Neural cell (in vitro differentiated cells): ENCODE results near the gene TGFBR3. TPM values are rescaled to one million over a fixed set of nuclear protein-coding genes. Genes with fewer than 3 reads are reported as not detected.

ENCODE experiments used
- H2AFZ ChIP-seq: fragments of 200-600, 300-800 bp; sonication (generic), shearing (Covaris generic); 2 replicates; pipeline ENCODE4 v1.6.0; 2014; ENCODE audit warnings: low read depth, mild to moderate bottlenecking, antibody characterized with exemption, low read length, moderate library complexity
- H3F3A ChIP-seq: fragments of 200-600 bp; shearing (Covaris generic); 2 replicates; pipeline ENCODE4 v1.6.1; 2016; ENCODE audit warnings: mild to moderate bottlenecking, moderate library complexity, mixed read lengths, antibody characterized with exemption, low read length; ENCODE audit not compliant: insufficient read depth, poor library complexity, severe bottlenecking
- H3K27ac ChIP-seq: fragments of 200-600, 300-800 bp; sonication (generic), shearing (Covaris generic); 2 replicates; pipeline ENCODE4 v1.5.1; 2014; ENCODE audit warnings: mild to moderate bottlenecking, low read length, moderate library complexity
- H3K27me3 ChIP-seq: fragments of 300-800, 200-600 bp; sonication (generic), shearing (Covaris generic); 2 replicates; pipeline ENCODE4 v1.6.0; 2014; ENCODE audit warnings: mild to moderate bottlenecking, low read depth, low read length, moderate library complexity; ENCODE audit not compliant: insufficient read depth
- H3K36me3 ChIP-seq: fragments of 300-800, 200-600 bp; sonication (generic), shearing (Covaris generic); 2 replicates; pipeline ENCODE4 v1.5.1; 2014; ENCODE audit warnings: mild to moderate bottlenecking, antibody characterized with exemption, low read length, moderate library complexity; ENCODE audit not compliant: insufficient read depth
- H3K4me2 ChIP-seq: fragments of 300-800, 200-600 bp; sonication (generic), shearing (Covaris generic); 2 replicates; pipeline ENCODE4 v1.6.0; 2014; ENCODE audit warnings: mild to moderate bottlenecking, low read length
- H3K4me3 ChIP-seq: fragments of 300-800, 200-600 bp; sonication (generic), shearing (Covaris generic); 2 replicates; pipeline ENCODE4 v1.5.1; 2014; ENCODE audit warnings: mild to moderate bottlenecking, low read length, moderate library complexity
- H3K79me2 ChIP-seq: fragments of 200-600 bp; shearing (Covaris generic); replicated peaks from 2 replicates; pipeline ENCODE4 v1.6.0; 2014; ENCODE audit warnings: mild to moderate bottlenecking, low read length, moderate library complexity; ENCODE audit not compliant: insufficient read depth
- H3K9ac ChIP-seq: fragments of 300-800, 200-600 bp; sonication (generic), shearing (Covaris generic); 2 replicates; pipeline ENCODE4 v1.6.1; 2016; ENCODE audit warnings: mild to moderate bottlenecking, low read length, mixed read lengths
- H3K9me2 ChIP-seq: fragments of 200-600 bp; shearing (Covaris generic); 2 replicates; pipeline ENCODE4 v1.6.1; 2016; ENCODE audit warnings: mild to moderate bottlenecking, low read length, mixed read lengths; ENCODE audit not compliant: insufficient read depth
- H3K9me3 ChIP-seq: fragments of 200-600, 300-800 bp; sonication (generic), shearing (Covaris generic); 2 replicates; pipeline ENCODE4 v1.6.1; 2016; ENCODE audit warnings: mild to moderate bottlenecking, mixed run types, low read length, moderate library complexity, mixed read lengths
- H4K20me1 ChIP-seq: fragments of 200-600 bp; shearing (Covaris generic); 2 replicates; pipeline ENCODE4 v1.6.1; 2016; ENCODE audit warnings: mild to moderate bottlenecking, mixed run types; ENCODE audit not compliant: insufficient read depth
- CTCF ChIP-seq: fragments of 450-650 bp; IDR thresholded peaks from 2 replicates; pipeline ENCODE4 v1.5.1; 2014; ENCODE audit warnings: antibody characterized with exemption, mild to moderate bottlenecking, moderate library complexity; ENCODE audit not compliant: poor library complexity, severe bottlenecking
- EP300 ChIP-seq: fragments of 450-650 bp; conservative IDR thresholded peaks from 2 replicates; pipeline ENCODE4 v1.6.1; 2014; ENCODE audit warnings: antibody characterized with exemption, mild to moderate bottlenecking, moderate library complexity; ENCODE audit not compliant: poor library complexity, severe bottlenecking
- EZH2 ChIP-seq: fragments of 200-600, 300-800 bp; shearing (Covaris generic), sonication (generic); IDR thresholded peaks from 2 replicates; pipeline ENCODE4 v1.6.1; 2014; ENCODE audit warnings: antibody characterized with exemption, low read length, borderline replicate concordance, mild to moderate bottlenecking; ENCODE audit not compliant: insufficient read depth, poor library complexity, severe bottlenecking
- MXI1 ChIP-seq: fragments of 450-650 bp; conservative IDR thresholded peaks from 2 replicates; pipeline ENCODE4 v1.6.1; 2014; ENCODE audit warnings: antibody characterized with exemption, mild to moderate bottlenecking; ENCODE audit not compliant: poor library complexity, severe bottlenecking
- POLR2AphosphoS5 ChIP-seq: IDR thresholded peaks from 2 replicates; pipeline ENCODE4 v1.6.1; 2012
- RAD21 ChIP-seq: fragments of 450-650 bp; conservative IDR thresholded peaks from 2 replicates; pipeline ENCODE4 v1.6.1; 2014; ENCODE audit warnings: antibody characterized with exemption, mild to moderate bottlenecking, moderate library complexity
- REST ChIP-seq: IDR thresholded peaks from 2 replicates; pipeline ENCODE4 v1.6.1; 2012; ENCODE audit warnings: borderline replicate concordance
- SMC3 ChIP-seq: fragments of 450-650 bp; conservative IDR thresholded peaks from 2 replicates; pipeline ENCODE4 v1.6.1; 2014; ENCODE audit warnings: antibody characterized with exemption, mild to moderate bottlenecking, moderate library complexity; ENCODE audit not compliant: poor library complexity
- TAF1 ChIP-seq: IDR thresholded peaks from 2 replicates; pipeline ENCODE4 v1.6.1; 2012; ENCODE audit warnings: low read depth
- polyA plus RNA-seq: library from polyadenylated mRNA; depleted of rRNA; stranded (reverse); fragments of >200 nt; gene quantifications from 2 replicates; pipeline ENCODE4 v1.2.3, GENCODE V29; 2014

Gene TGFBR3
- polyA plus RNA-seq, 1 donor from 2014 or later, result 0.25 TPM

GRCh38 chr1:91687452-91687851 is 198.5 kb downstream of the TGFBR3 start:
- Histone ChIP-seq H3K9me3 (no peaks in the 10 kb centered on the region), H3K27me3 (no peaks in the 10 kb centered on the region), H2AFZ (no peak overlapping the region), H4K20me1 (no peaks in the 10 kb centered on the region), H3K79me2 (no peaks in the 10 kb centered on the region), H3K9ac (no peak overlapping the region), H3K9me2 (no peaks in the 10 kb centered on the region), H3F3A (no peaks in the 10 kb centered on the region), H3K36me3 (no peaks in the 10 kb centered on the region), H3K27ac (no peak overlapping the region), H3K4me3 (no peak overlapping the region), H3K4me2 (no peak overlapping the region)
- TF ChIP-seq CTCF (no peak), REST (no peak), POLR2AphosphoS5 (no peak), TAF1 (no peak), SMC3 (no peak), EZH2 (no peak), EP300 (no peak), RAD21 (no peak), MXI1 (no peak)

- no peaks in the 10 kb centered on the region for H3K9me3 ChIP-seq
- no peak overlapping the region for H3K4me2 ChIP-seq
- H4K20me1 ChIP-seq, result no peaks in the 10 kb centered on the region
- H3K79me2 ChIP-seq, result no peaks in the 10 kb centered on the region
- H3K27ac ChIP-seq, result no peak overlapping the region
- no peak overlapping the region for H3K9ac ChIP-seq
- TF ChIP-seq POLR2AphosphoS5 (no peak), RAD21 (no peak), SMC3 (no peak)
- no peaks in the 10 kb centered on the region for H3F3A ChIP-seq
- no peak overlapping the region for H2AFZ ChIP-seq
- no peaks in the 10 kb centered on the region for H3K36me3 ChIP-seq
- H3K9me2 ChIP-seq, result no peaks in the 10 kb centered on the region
- H3K4me3 ChIP-seq, result no peak overlapping the region
- no peaks in the 10 kb centered on the region for H3K27me3 ChIP-seq
Measured at GRCh38 chr1:91685994-91686393, 200.0 kb downstream of the TGFBR3 start.
